Measurements from ENCODE around the gene ALPG. TPM values are rescaled to one million over a fixed set of nuclear protein-coding genes. Genes with fewer than 3 reads are reported as not detected.
"Not testable (repeated sequence)": the region's sequence is repeated elsewhere in the genome, so short reads cannot be mapped to it uniquely, and the experiment has no call there.

The ALPG gene
- total RNA-seq, 1 donor from 2014 or later = not detected

- Mint-ChIP-seq H3K9me3 (ENCODE audit: low read depth) (peaks cover 9% of the 10 kb centered on the region), H3K27ac (no peak overlapping the region), H3K36me3 (ENCODE audit: insufficient read depth) (peaks cover 5% of the 10 kb centered on the region), H3K4me1 (ENCODE audit: low read depth) (peaks cover 5% of the 10 kb centered on the region), H3K4me3 (ENCODE audit: low read depth) (peak overlapping the region; percentile 64), H3K27me3 (peaks cover 81% of the 10 kb centered on the region)
- no peak for DNase-seq (ENCODE audit: low spot score, unreplicated experiment)
- no peak for TF ChIP-seq CTCF (IDR thresholded peaks at IDR 0.05; ENCODE audit: unreplicated experiment)
Observed at GRCh38 chr2:232419245-232420072, 12.8 kb downstream of the ALPG start.

GRCh38 chr2:232420073-232420454, 13.4 kb downstream of the ALPG start:
- peaks cover 9% of the 10 kb centered on the region for H3K9me3 Mint-ChIP-seq (ENCODE audit: low read depth)

GRCh38 chr2:232420463-232421188, 14.0 kb downstream of the ALPG start:
- Mint-ChIP-seq H3K9me3 (ENCODE audit: low read depth) (peaks cover 9% of the 10 kb centered on the region), H3K4me3 (ENCODE audit: low read depth) (peak overlapping the region; percentile 64), H3K4me1 (ENCODE audit: low read depth) (peaks cover 5% of the 10 kb centered on the region), H3K27ac (no peak overlapping the region), H3K27me3 (peaks cover 83% of the 10 kb centered on the region), H3K36me3 (ENCODE audit: insufficient read depth) (peaks cover 5% of the 10 kb centered on the region)
- TF ChIP-seq CTCF (IDR thresholded peaks at IDR 0.05; ENCODE audit: unreplicated experiment) = peak; percentile 14
- peak; percentile 53 for DNase-seq (ENCODE audit: low spot score, unreplicated experiment)

More at GRCh38 chr2:232420073-232420454, 13.4 kb downstream of the ALPG start:
- TF ChIP-seq CTCF (IDR thresholded peaks at IDR 0.05; ENCODE audit: unreplicated experiment) = no peak
- Mint-ChIP-seq H3K4me3 (ENCODE audit: low read depth) (peak overlapping the region; percentile 64), H3K27ac (no peak overlapping the region), H3K4me1 (ENCODE audit: low read depth) (peaks cover 5% of the 10 kb centered on the region), H3K27me3 (peaks cover 82% of the 10 kb centered on the region), H3K36me3 (ENCODE audit: insufficient read depth) (peaks cover 5% of the 10 kb centered on the region)
- DNase-seq (ENCODE audit: low spot score, unreplicated experiment) = no peak

- H3K9me3 Mint-ChIP-seq (ENCODE audit: low read depth) = peaks cover 9% of the 10 kb centered on the region
- no peak overlapping the region for H3K27ac Mint-ChIP-seq
- DNase-seq (ENCODE audit: low spot score, unreplicated experiment) = peak; percentile 31
- H3K4me1 Mint-ChIP-seq (ENCODE audit: low read depth) = peaks cover 5% of the 10 kb centered on the region
- H3K4me3 Mint-ChIP-seq (ENCODE audit: low read depth) = peak overlapping the region; percentile 49
- peaks cover 5% of the 10 kb centered on the region for H3K36me3 Mint-ChIP-seq (ENCODE audit: insufficient read depth)
- H3K27me3 Mint-ChIP-seq = peaks cover 81% of the 10 kb centered on the region
- no peak for TF ChIP-seq CTCF (IDR thresholded peaks at IDR 0.05; ENCODE audit: unreplicated experiment)
Observed at GRCh38 chr2:232421189-232421785, 14.6 kb downstream of the ALPG start.

GRCh38 chr2:232422051-232422450, 15.4 kb downstream of the ALPG start:
- Mint-ChIP-seq H3K27ac (no peak overlapping the region), H3K9me3 (ENCODE audit: low read depth) (peaks cover 9% of the 10 kb centered on the region), H3K27me3 (peaks cover 76% of the 10 kb centered on the region), H3K4me1 (ENCODE audit: low read depth) (peaks cover 5% of the 10 kb centered on the region), H3K4me3 (ENCODE audit: low read depth) (peak overlapping the region; percentile 48), H3K36me3 (ENCODE audit: insufficient read depth) (peaks cover 5% of the 10 kb centered on the region)
- TF ChIP-seq CTCF (IDR thresholded peaks at IDR 0.05; ENCODE audit: unreplicated experiment) = no peak
- DNase-seq (ENCODE audit: low spot score, unreplicated experiment) = no peak

GRCh38 chr2:232422996-232423395, 16.4 kb downstream of the ALPG start:
- not testable (repeated sequence) for H3K27ac Mint-ChIP-seq; DNase-seq (ENCODE audit: low spot score, unreplicated experiment); H3K4me1 Mint-ChIP-seq (ENCODE audit: low read depth); H3K36me3 Mint-ChIP-seq (ENCODE audit: insufficient read depth); H3K9me3 Mint-ChIP-seq (ENCODE audit: low read depth); H3K4me3 Mint-ChIP-seq (ENCODE audit: low read depth)
- peaks cover 67% of the 10 kb centered on the region for H3K27me3 Mint-ChIP-seq

- H3K36me3 Mint-ChIP-seq (ENCODE audit: insufficient read depth); H3K4me1 Mint-ChIP-seq (ENCODE audit: low read depth); DNase-seq (ENCODE audit: low spot score, unreplicated experiment); H3K4me3 Mint-ChIP-seq (ENCODE audit: low read depth); H3K27ac Mint-ChIP-seq; H3K9me3 Mint-ChIP-seq (ENCODE audit: low read depth): not testable (repeated sequence)
- peaks cover 63% of the 10 kb centered on the region for H3K27me3 Mint-ChIP-seq
Observed at GRCh38 chr2:232423407-232423806, 16.8 kb downstream of the ALPG start.

Measured in progenitor cell of endocrine pancreas (in vitro differentiated cells).